SU-DHL-6 (cell line): ENCODE results near the gene ALKBH5.

Experiments
- CTCF ChIP-seq: fragments of 200-600 bp; sonication (generic); IDR thresholded peaks from one replicate; pipeline ENCODE4 v1.5.1; 2017; ENCODE audit warnings: antibody characterized with exemption, mild to moderate bottlenecking, low read length, moderate library complexity; ENCODE audit not compliant: insufficient read depth, poor library complexity, severe bottlenecking
- EZH2phosphoT487 ChIP-seq: fragments of 200-600 bp; sonication (generic), shearing (Covaris generic); conservative IDR thresholded peaks from 2 replicates; pipeline ENCODE4 v1.6.1; 2018; ENCODE audit warnings: mild to moderate bottlenecking, antibody characterized with exemption, low read length, moderate library complexity, mixed read lengths

DNA sequence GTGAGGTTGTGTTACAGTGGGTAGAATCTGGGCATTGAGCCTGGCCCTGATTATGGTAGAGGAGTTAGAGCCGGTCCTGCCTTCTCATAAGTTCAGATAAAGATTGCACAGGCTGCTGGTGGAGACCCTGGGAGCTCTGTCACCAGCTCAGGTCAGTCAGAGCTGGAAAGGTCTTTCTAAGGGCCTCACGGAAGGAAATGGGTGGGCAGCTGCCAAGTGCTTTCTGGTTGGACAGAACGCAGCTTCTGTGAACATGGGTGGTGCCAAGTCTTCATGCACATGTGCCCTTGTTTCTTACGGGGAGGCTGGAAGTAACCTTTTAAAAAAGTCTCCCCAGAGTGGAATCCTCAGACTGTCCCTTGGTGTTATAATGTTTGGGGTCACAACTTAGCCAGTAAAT lies 14.9 kb downstream of the ALKBH5 start:
- TF ChIP-seq CTCF: no peak
- TF ChIP-seq EZH2phosphoT487: no peak
